Heart left ventricle (tissue), 16 donors: ENCODE results near the gene LIF. TPM values are rescaled to one million over a fixed set of nuclear protein-coding genes. Genes with fewer than 3 reads are reported as not detected.

ENCODE experiments used
- ATAC-seq, 4 donors: fragments of 200-7000 bp; cut with Tn5 transposase; one replicate each; pipeline ENCODE4 v1.9.1; 2020 to 2022; ENCODE audit warnings: moderate library complexity in 4 of 4, mild to moderate bottlenecking in 3 of 4, moderate number of reproducible peaks in 1 of 4
- DNase-seq, 5 donors: peaks; one replicate each; pipeline ENCODE4 v3.0.0-alpha.2; 2020
- H3K27ac ChIP-seq, 12 donors: fragments of 200-600 bp; sonication (generic) in 4 of 12; one replicate each; pipeline versions ENCODE4 v1.5.0 to v1.8.0; 2016 to 2022; ENCODE audit warnings: mild to moderate bottlenecking in 2 of 12
- H3K27me3 ChIP-seq, 9 donors: fragments of 200-600 bp; sonication (generic) in 2 of 9; one replicate each; pipeline versions ENCODE4 v1.5.1 to v1.8.0; 2016 to 2022; ENCODE audit warnings: mild to moderate bottlenecking in 3 of 9
- H3K36me3 ChIP-seq, 9 donors: fragments of 200-600 bp; sonication (generic) in 2 of 9; one replicate each; pipeline versions ENCODE4 v1.5.0 to v1.8.0; 2018 to 2022; ENCODE audit warnings: mild to moderate bottlenecking in 2 of 9
- H3K4me1 ChIP-seq, 12 donors: fragments of 200-600 bp; sonication (generic) in 4 of 12; one replicate each; pipeline versions ENCODE4 v1.5.0 to v1.8.0; 2016 to 2022; ENCODE audit warnings: mild to moderate bottlenecking in 3 of 12
- H3K4me3 ChIP-seq, 12 donors: fragments of 200-600 bp; sonication (generic) in 4 of 12; one replicate each; pipeline versions ENCODE4 v1.5.0 to v1.8.0; 2017 to 2022; ENCODE audit warnings: mild to moderate bottlenecking in 9 of 12, moderate library complexity in 4 of 12
- H3K9me3 ChIP-seq, 12 donors: fragments of 200-600 bp; sonication (generic) in 4 of 12; one replicate each; pipeline versions ENCODE4 v1.5.0 to v1.8.0; 2016 to 2022; ENCODE audit warnings: mild to moderate bottlenecking in 1 of 12
- CTCF ChIP-seq, 12 donors: fragments of 200-600 bp; sonication (generic) in 4 of 12; IDR thresholded peaks; one replicate each; pipeline versions ENCODE4 v1.5.0 to v1.8.0; 2018 to 2022; ENCODE audit warnings: antibody characterized with exemption in 12 of 12, mild to moderate bottlenecking in 5 of 12
- POLR2A ChIP-seq, 2 donors: fragments of 450-650 bp; IDR thresholded peaks; one replicate each; pipeline ENCODE4 v1.6.1; 2017; ENCODE audit warnings: antibody characterized with exemption in 2 of 2, mild to moderate bottlenecking in 2 of 2, moderate library complexity in 2 of 2
- WGBS, 4 donors: extraction: QIAGEN DNeasy Blood & Tissue Kit in 2 of 4; methylation state at CpG; one replicate each; pipeline versions ENCODE4 v1.1.5 to v1.1.7; 2013 to 2018; 5-methylcytosine and 5-hydroxymethylcytosine counted together
- intact Hi-C, 10 donors: fragments of 100-400 bp; cut with DNase I; formaldehyde crosslinking; loops; one replicate each; pipeline versions ENCODE4 v1.11.1 to v1.14.2; 2022
- polyA plus RNA-seq, 2 donors: library from polyadenylated mRNA; stranded (reverse); fragments of 200-250 nt; gene quantifications; one replicate each; pipeline ENCODE4 v1.2.3, GENCODE V29; 2013
- total RNA-seq, 9 donors: library from RNA; depleted of rRNA in 2 of 9; stranded (reverse); fragments of >200 nt in 2 of 9; fragmentation: NEBNext Ultra II Directional in 3 of 9; extraction: Animal tissue kit (Norgen Biotek cat#: 25700) in 3 of 9; gene quantifications; one replicate each; pipeline versions ENCODE4 v1.1.0 to v1.2.4, GENCODE V29; 2016 to 2023
- donor health status: ischemic (EF 13 %, LVEDD 7.1; RV severe dilation, severe dysfunction).
- donor health status: healthy with polysubstance abuse.
- donor health status: DM: no; HTN: yes; CAD: no.
- donor health status: DM: no; HTN: no; CAD: no.
- donor health status: ischemic (EF 25% LVEDD 6.9; RV normal size, moderate dysfunction).
- donor health status: ischemic (EF 25% LVEDD 5.7; RV mildly dilated, moderate dysfunction).
- donor health status: healthy.
- donor health status: DM: yes; HTN: yes; CAD: no.
- donor health status: ischemic (EF 35%, LVEDD 5.7; RV mildly dilated, moderate dysfunction).
- donor health status: nonischemic (EF 11% LVEDD 7.7; RV severe dilation, severe dysfunction).
- donor health status: DM: yes; HTN: yes; CAD: no.
- donor health status: PGD.
- donor health status: ischemic (EF 29% LVEDD 5.4; RV normal size, mild dysfunction).
- donor health status: nonischemic (EF 23%, LVEDD 6.1; RV moderate dilation, normal function).

LIF gene
- total and polyA plus RNA-seq, 11 donors, result 0.12 to 11.6 (median 0.67) TPM; not detected in 1

GRCh38 chr22:30241576-30242371 is 4.8 kb downstream of the LIF start:
- Histone ChIP-seq H3K36me3 (no peaks in the 10 kb centered on the region), H3K4me1 (peaks cover 0 to 16% (median 10%) of the 10 kb centered on the region in 12 donors), H3K27me3 (peaks cover 6 to 43% (median 14%) of the 10 kb centered on the region in 9 donors), H3K9me3 (no peaks in the 10 kb centered on the region), H3K4me3 (peak overlapping the region in 1 of 12 donors; percentile 4), H3K27ac (peak overlapping the region in 1 of 12 donors; percentile 44)
- 58 to 79% (median 74%) methylated on average over 8 to 15 of the region's 15 CpGs for WGBS, 4 donors
- TF ChIP-seq POLR2A (IDR thresholded peaks at IDR 0.05), result no peak
- no peak for TF ChIP-seq CTCF (IDR thresholded peaks at IDR 0.05)
- DNase-seq (peak in 1 of 5 donors; percentile 64), ATAC-seq (peak in 3 of 4 donors; percentile 27 to 56 (median 44))
- intact Hi-C loops, result no loop called here

- Histone ChIP-seq H3K36me3 (no peaks in the 10 kb centered on the region), H3K4me1 (peaks cover 0 to 7% (median 2%) of the 10 kb centered on the region in 12 donors), H3K27ac (peak overlapping the region in 1 of 12 donors; percentile 44), H3K9me3 (no peaks in the 10 kb centered on the region), H3K27me3 (peaks cover 5 to 35% (median 7%) of the 10 kb centered on the region in 9 donors), H3K4me3 (peak overlapping the region in 1 of 12 donors; percentile 4)
- intact Hi-C loops, result no loop called here
- DNase-seq (no peak), ATAC-seq (no peak)
- TF ChIP-seq CTCF (IDR thresholded peaks at IDR 0.05) (no peak), POLR2A (IDR thresholded peaks at IDR 0.05) (no peak)
- 75 to 84% (median 80%) methylated on average over 24 of the region's 24 CpGs for WGBS, 4 donors
These were observed 5.8 kb downstream of the LIF start for GRCh38 chr22:30240541-30241417.

- DNase-seq (no peak), ATAC-seq (no peak)
- no peaks in the 10 kb centered on the region for H3K36me3 ChIP-seq
- WGBS, 4 donors, result 82 to 93% (median 87%) methylated on average over 17 of the region's 17 CpGs
- H3K9me3 ChIP-seq, result no peaks in the 10 kb centered on the region
- intact Hi-C loops, result no loop called here
- no peak overlapping the region for H3K27ac ChIP-seq
- peaks cover 0 to 4% (median 0%) of the 10 kb centered on the region in 12 donors for H3K4me1 ChIP-seq
- no peak overlapping the region for H3K4me3 ChIP-seq
- H3K27me3 ChIP-seq, result peaks cover 0 to 27% (median 0%) of the 10 kb centered on the region in 9 donors
- TF ChIP-seq POLR2A (IDR thresholded peaks at IDR 0.05) (no peak), CTCF (IDR thresholded peaks at IDR 0.05) (no peak)
These were observed 6.8 kb downstream of the LIF start for GRCh38 chr22:30239488-30240405.
